Putamen (tissue), 1 donor: ENCODE measurements around the gene RRP12.

ENCODE experiments used
- DNase-seq: peaks from one replicate; pipeline ENCODE4 v3.0.0-alpha.2; 2016; ENCODE audit warnings: low spot score

RRP12 gene

GRCh38 chr10:97335188-97335619 lies 65.9 kb downstream of the RRP12 start:
- no peak for DNase-seq

DNA sequence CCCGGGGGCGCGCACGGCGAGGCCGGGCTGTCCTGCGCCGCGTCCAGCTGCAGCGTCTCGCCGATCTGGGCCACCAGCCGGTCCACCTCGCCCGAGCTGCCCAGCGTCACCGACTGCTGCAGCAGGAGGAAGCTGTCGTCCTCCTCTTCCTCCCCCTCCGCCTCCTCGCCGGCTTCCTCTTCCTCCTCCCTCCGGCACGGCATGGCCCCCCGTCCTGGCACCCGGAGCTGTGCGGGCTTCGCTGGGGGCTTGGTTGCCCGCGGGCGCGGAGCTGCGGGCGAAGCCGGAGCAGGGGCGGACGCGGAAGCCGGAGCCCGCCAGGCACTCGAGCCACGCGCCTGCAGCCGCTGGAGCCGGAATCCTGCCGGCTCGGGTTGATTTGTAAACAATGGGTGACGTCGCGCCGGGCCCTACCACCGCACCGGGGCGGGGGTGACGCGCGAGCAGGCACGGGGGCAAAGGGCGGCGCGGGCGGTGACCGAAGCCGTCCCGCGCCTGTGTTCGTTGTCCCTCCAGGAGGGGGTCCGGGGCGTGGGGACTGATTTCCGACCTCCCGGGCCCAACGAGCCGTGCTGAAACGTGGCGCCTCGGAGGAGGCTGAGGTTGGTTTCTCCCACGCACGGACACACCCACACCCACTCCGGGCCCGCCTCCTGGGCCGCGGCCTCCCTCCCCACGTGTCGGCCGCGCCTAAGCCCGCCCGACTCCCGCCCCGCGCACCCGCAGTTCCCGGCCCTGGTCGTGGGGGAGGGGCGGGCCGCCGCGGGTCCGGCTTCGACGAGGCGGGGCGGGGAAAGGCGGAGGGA lies 66.6 kb downstream of the RRP12 start, which contains the start of gene FRAT2:
FRAT2 (minus strand) TSS at position 360 of the 806 bp plus-strand sequence; CDS start at position 203, 157 bp downstream.
- peak; percentile 91 for DNase-seq

- no peak for DNase-seq
Measured at GRCh38 chr10:97333601-97334369, 67.4 kb downstream of the RRP12 start.

- DNase-seq = no peak
Measured at GRCh38 chr10:97333351-97333600, 67.9 kb downstream of the RRP12 start.

GRCh38 chr10:97332591-97333350 lies 68.4 kb downstream of the RRP12 start:
- DNase-seq = peak; percentile 70

DNA sequence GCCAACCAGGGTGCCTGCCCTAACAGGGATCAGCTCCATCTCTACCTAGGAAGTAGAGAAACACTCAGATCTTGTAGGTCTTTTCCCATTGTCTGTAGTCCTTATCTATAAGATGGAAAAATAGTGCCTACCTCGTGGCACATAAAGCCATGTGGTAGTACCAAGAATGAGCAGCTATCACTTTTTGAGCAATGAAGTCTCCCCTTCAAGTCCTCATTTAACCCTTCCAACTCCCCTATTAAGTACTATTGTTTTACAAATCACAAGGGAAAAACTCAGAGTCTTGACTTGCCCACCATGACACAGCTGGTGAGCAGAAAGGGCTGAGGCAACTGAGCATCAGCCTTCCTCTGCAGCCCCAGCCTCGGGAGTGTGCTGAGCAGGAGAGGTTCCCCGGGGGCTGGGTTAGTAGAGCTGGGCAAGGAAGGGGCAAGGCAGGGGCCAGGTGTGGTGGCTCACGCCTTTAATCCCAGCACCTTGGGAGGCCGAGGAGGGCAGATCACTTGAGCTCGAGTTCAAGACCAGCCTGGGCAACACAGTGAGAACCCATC lies 69.9 kb downstream of the RRP12 start:
- DNase-seq = no peak

DNA sequence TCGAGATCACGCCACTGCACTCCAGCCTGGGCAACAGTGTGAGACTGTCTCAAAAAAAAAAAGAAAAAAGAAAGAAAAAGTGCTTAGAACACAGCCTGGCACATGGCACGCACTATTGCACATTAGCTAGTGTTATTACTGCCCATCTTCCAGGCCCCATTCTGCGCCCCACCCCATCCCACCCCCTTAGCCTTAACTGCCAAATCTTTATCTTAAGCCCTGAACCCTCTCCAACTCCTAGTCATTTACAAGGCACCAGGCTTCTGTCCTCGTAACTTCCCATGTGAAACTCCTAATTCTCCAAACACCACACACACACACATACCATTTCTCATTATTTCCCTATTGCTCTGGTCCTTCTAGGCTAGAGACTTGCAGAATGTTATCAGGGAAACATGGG lies 71.4 kb downstream of the RRP12 start:
- no peak for DNase-seq

GRCh38 chr10:97328646-97329453 lies 72.3 kb downstream of the RRP12 start:
- no peak for DNase-seq

DNA sequence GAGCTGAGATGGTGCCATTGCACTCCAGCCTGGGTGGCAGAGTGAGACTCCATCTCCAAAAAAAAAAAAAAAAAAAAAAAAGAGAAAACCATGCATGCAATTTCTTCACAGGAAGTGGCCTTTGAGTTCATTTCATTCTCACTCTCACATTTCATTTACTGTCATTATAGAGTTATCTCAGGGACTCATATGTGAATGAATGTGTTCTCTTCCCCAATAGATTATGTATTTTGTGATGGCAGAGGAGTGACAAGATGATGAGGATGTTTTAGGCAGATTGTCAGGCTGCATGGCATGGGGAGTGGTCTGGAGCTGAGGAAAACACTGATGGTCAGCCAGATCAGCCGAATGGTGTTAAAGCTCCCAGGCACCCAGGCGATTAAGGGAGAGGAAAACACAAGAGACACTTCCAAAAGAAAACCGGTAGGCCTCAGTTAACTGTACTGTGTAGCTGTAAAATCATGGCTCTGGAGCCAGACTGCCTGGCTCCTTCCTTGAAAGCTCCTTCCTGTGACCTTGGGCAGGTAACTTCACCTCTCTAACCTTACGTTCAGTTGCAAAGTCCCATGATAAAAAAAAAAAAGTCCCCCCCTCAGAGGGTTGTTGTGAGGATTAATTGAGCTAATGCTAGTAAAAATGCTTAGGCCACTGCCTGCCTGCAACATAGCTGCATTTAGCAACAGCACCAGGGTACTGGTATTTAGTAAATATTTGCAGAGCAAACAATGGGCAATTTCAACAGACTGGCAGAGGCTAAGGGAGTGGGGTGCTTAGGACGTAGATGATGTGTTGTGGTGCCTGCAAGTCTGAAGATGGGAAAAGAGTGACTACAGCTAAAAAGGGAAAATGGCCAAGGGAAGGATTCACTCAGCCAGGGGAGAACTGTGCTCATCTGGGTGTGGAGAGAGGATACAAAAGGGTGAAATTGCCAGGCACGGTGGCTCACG lies 73.5 kb downstream of the RRP12 start:
- DNase-seq = no peak

- peak; percentile 80 for DNase-seq
Measured at GRCh38 chr10:97325754-97326153, 75.4 kb downstream of the RRP12 start.

DNA sequence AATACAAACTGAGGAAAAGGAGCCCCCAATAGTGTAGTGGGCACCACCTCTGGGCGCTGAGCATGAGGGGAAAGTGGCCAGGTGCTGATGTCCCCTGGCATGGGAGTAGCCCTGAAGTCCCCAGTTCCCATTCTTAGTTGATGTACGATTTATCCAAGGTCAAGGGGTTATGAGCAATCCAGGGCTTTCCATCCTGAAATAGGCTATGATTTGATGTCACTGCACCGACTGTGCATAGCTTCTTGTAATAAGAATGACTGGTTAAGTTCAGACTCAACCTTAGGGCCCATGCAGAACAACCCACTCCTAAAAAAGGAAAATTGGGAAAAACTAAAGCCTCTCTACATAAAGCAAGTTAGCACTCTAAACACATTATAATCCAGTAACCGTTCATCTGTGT lies 77.6 kb downstream of the RRP12 start:
- DNase-seq = no peak

- DNase-seq = no peak
Measured at GRCh38 chr10:97321804-97322190, 79.3 kb downstream of the RRP12 start.

- DNase-seq = no peak
Measured at GRCh38 chr10:97321032-97321803, 79.9 kb downstream of the RRP12 start.

DNA sequence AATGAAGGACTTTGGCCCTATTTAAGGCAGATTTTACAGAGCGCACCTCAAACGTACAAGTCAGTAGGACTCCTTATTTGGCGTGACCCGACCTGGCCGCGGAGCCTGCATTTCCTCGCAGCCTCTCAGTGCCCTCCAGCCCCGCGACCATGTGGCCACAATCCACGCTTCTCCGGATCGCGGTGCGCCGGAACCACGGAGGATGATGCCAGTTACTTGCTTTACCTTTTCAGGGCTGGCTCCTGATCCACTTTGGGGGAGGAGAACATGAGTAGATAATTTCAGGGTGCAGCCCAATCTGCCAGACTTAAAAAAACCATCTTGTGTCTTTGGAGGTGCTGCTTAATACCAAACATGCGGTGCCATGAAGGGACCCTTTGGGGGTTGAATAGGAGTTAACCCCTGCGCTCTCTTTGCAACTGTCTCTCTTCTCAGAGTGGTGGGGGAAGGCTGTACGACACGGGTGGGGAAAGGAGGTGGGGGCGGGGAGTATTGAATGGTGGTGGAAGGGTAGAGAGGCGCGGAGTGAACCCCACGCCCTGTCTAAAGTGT lies 80.6 kb downstream of the RRP12 start:
- DNase-seq = no peak

DNA sequence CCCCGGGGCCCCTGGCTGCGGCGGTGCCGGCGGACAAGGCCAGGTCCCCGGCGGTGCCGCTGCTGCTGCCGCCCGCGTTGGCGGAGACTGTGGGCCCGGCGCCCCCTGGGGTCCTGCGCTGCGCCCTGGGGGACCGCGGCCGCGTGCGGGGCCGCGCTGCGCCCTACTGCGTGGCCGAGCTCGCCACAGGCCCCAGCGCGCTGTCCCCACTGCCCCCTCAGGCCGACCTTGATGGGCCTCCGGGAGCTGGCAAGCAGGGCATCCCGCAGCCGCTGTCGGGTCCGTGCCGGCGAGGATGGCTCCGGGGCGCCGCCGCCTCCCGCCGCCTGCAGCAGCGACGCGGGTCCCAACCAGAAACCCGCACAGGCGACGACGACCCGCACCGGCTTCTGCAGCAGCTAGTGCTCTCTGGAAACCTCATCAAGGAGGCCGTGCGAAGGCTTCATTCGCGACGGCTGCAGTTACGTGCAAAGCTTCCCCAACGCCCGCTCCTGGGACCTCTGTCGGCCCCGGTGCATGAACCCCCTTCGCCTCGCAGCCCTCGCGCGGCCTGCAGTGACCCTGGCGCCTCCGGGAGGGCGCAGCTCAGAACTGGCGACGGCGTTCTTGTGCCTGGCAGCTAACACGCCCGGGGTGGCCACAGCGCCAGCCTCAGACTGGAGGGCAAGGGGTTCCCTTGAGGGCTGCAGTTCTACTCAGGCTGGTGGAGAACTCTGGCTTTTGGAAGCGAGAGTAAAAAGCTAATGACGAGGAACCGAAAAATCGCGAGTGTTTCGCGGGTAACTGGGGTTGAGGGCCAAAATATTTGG lies 81.3 kb downstream of the RRP12 start:
- DNase-seq = no peak

- DNase-seq = peak; percentile 85
Measured at GRCh38 chr10:97318772-97319651, 82.1 kb downstream of the RRP12 start, which contains the start of gene FRAT1. Gene FRAT1, plus strand, starts transcription at chr10:97319271. Its CDS starts 183 bp downstream, at chr10:97319454.

DNA sequence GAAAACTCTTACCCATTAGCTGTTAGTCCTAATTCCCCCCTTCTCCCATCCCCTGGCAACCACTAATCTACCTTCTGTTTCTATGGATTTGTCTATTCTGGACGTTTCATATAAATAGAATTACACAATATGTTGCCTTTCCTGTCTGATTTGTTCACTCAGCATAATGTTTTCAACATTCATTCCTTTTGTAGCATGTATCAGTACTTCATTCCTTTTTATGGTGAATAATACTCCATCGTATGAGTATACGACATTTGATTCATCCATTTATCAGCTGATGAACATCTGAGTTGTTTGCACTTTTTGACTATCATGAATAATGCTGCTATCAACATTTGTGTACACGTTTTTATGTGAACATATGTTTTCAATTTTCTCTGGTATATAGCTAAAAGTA lies 86.5 kb downstream of the RRP12 start:
- no peak for DNase-seq
